RWPE1 (cell line): ENCODE measurements around the gene CTDNEP1.

Experiments used
- CTCF ChIA-PET: fragments of 350-600 bp; sonication (Branson Sonifier 250); formaldehyde crosslinking; extraction: SDS; loops from one replicate; lab custom pipeline; 2021; lab: Yijun Ruan, JAX
- POLR2A ChIA-PET: fragments of 400-600 bp; formaldehyde crosslinking; extraction: SDS; loops from one replicate; lab custom pipeline; 2020; ENCODE audit warnings: antibody characterized with exemption; ENCODE audit not compliant: low non-redundant PET; lab: Yijun Ruan, JAX
- DNase-seq: peaks from one replicate; pipeline ENCODE4 v3.0.0; 2012; ENCODE audit warnings: low spot score
- H3K27ac ChIP-seq: fragments of 450-650 bp; 2 replicates; pipeline ENCODE4 v1.5.1; 2017
- CTCF ChIP-seq: fragments of 450-650 bp; conservative IDR thresholded peaks from 2 replicates; pipeline ENCODE4 v1.5.1; 2017; ENCODE audit warnings: low read depth, mild to moderate bottlenecking

CTDNEP1 gene

GRCh38 chr17:7229504-7229903 lies 22.0 kb downstream of the CTDNEP1 start:
- peak overlapping the region; percentile 99 for H3K27ac ChIP-seq
- ChIA-PET CTCF (interaction anchor here (0.6 kb wide), 1 partner anchor 207 kb away, joined by 3 read pairs; no protein-coding TSS in a partner anchor), POLR2A (no interaction called here)
- TF ChIP-seq CTCF = no peak
- no peak for DNase-seq

GRCh38 chr17:7228920-7229319 lies 22.6 kb downstream of the CTDNEP1 start:
- H3K27ac ChIP-seq = peak overlapping the region; percentile 99
- POLR2A ChIA-PET = no interaction called here
- TF ChIP-seq CTCF = no peak
- DNase-seq = no peak
- CTCF ChIA-PET = no interaction called here

GRCh38 chr17:7226721-7227710 lies 24.5 kb downstream of the CTDNEP1 start:
- no peak for TF ChIP-seq CTCF
- ChIA-PET CTCF (no interaction called here), POLR2A (no interaction called here)
- no peak for DNase-seq
- H3K27ac ChIP-seq = peak overlapping the region; percentile 99

- no peak for DNase-seq
- peak overlapping the region; percentile 99 for H3K27ac ChIP-seq
- ChIA-PET POLR2A (no interaction called here), CTCF (no interaction called here)
- TF ChIP-seq CTCF = no peak
Observed at GRCh38 chr17:7225711-7226331, 25.7 kb downstream of the CTDNEP1 start.

GRCh38 chr17:7224661-7225111 lies 26.8 kb downstream of the CTDNEP1 start:
- DNase-seq = no peak
- POLR2A ChIA-PET = no interaction called here
- no peak for TF ChIP-seq CTCF
- peak overlapping the region; percentile 99 for H3K27ac ChIP-seq
- CTCF ChIA-PET = interaction anchor here (0.6 kb wide), 2 partner anchors 8 to 60 kb away, joined by 3 to 4 read pairs; no protein-coding TSS in a partner anchor

- no peak for TF ChIP-seq CTCF
- peak overlapping the region; percentile 99 for H3K27ac ChIP-seq
- no peak for DNase-seq
- ChIA-PET POLR2A (no interaction called here), CTCF (interaction anchor here (0.6 kb wide), 1 partner anchor 8 kb away, joined by 3 read pairs; no protein-coding TSS in a partner anchor)
Observed at GRCh38 chr17:7224110-7224509, 27.4 kb downstream of the CTDNEP1 start.
